GM12891 (cell line): Measurements from ENCODE around the gene SCAND1.

ENCODE experiments used
- PAX5 ChIP-seq: IDR thresholded peaks from 2 replicates; pipeline ENCODE4 v1.6.1; 2011; ENCODE audit warnings: low read length, moderate library complexity, mild to moderate bottlenecking; ENCODE audit not compliant: insufficient read depth, severe bottlenecking
- POLR2A ChIP-seq: IDR thresholded peaks from 2 replicates; pipeline ENCODE4 v1.6.1; 2011; ENCODE audit warnings: low read depth, low read length, control low read depth
- POLR2AphosphoS5 ChIP-seq: IDR thresholded peaks from 2 replicates; pipeline ENCODE4 v1.6.1; 2011; ENCODE audit warnings: low read depth, low read length, control low read depth
- SPI1 ChIP-seq: IDR thresholded peaks from 2 replicates; pipeline ENCODE4 v1.6.1; 2011; ENCODE audit warnings: low read depth, low read length, control low read depth

DNA sequence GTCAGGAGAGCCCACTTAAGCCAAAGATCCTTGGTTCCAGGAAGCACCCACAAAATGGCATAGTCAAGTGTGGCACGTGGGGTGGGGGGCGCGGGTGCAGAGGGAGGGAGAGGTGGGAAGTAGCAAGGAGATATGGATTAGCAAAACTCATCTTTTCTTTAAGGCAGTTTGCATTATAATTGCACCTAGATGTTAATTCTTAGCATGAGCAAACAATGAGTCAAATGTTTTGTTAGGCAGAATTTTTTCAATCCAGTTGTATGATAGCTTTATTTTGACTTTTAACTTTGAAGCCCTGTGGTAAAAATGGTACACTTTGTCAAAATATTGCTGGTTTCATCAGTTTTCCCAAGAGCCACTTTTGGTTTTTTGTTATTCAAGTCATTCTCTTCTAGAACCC is 15.0 kb downstream of the SCAND1 start:
- TF ChIP-seq POLR2AphosphoS5 (no peak), POLR2A (no peak), PAX5 (no peak), SPI1 (no peak)
